GM21723 (cell line): ENCODE data around the gene CEP112.

Experiments
- ATAC-seq: cut with Tn5 transposase; IDR thresholded peaks from one replicate; pipeline ENCODE4 v1.9.1; 2021; ENCODE audit warnings: mild to moderate bottlenecking, moderate library complexity; ENCODE audit not compliant: unreplicated experiment

Gene CEP112

DNA sequence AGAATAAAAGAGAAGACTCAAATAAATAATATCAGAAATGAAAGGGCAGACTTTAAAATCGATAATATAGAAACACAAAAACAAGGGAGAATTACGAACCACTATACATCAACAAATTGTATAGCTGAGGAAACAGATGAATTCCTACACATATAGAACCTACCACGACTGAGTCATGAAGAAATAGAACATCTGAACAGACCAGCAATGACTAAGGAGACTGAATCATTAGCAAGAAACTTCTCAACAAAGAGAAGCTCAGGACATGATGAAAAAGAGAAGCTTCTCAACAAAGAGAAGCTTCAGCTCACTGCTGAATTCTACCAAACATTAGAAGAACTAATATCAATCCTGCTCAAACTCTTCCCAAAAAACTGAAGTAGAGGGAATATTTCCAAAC, 255.9 kb downstream of the CEP112 start:
- ATAC-seq: no peak

DNA sequence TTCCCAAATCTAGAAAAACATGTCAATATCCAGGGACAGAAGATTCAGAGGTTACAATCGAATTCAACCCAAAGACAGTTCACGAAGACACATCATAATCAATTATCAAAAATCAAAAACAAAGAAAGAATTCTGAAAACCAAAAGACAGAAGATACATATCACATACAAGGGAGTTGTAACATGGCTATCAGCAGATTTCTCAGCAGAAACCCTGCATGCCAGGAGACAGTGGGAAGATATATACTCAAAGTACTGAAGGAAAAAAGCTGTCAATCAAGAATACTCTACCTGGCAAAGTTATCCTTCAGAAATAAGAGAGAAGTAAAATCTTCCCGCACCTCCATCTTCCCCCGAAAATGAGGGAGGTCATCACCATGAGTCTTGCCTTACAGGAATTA, 258.6 kb downstream of the CEP112 start:
- no peak for ATAC-seq

DNA sequence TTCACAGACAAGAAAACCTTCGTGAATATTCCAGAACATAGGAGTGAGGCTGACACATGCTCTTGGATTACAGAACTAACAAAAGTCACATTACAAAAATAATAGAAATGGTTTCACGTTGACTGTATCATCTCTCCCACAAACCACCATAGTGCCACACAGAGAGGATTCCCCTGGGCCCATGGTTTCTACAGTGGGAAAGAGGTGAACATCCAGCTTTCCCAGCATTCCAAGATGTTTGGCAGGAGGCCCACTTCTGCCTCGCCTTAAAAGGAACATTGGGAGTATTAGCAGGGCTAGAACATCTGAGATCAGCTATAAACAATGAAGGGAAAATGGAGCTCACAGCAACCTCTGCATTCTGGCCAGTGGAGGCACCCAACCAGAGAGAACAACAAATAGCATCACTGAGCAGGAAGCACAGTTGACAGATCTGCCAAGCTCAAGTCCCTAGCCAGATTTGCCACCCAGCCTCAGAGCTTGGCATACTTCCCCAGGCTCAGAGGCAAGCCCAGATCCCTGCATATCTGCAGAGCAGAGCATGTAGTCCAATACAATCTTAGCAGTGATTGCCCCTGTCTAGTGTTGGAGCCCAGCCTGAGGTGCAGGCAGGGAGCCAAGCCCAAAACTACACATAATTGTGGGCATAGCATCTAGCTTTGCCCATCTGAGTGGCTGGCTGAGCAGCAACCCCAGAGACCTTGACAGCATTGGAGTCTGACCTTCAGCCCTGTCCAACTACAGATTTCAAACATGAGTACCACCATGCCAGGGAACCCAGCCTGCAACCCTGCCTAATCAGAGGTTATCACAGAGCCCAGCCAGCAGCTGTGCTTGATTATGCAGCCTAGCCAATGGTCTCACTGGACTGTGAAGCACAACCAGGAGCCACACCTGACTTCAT, 260.4 kb downstream of the CEP112 start:
- ATAC-seq: no peak

DNA sequence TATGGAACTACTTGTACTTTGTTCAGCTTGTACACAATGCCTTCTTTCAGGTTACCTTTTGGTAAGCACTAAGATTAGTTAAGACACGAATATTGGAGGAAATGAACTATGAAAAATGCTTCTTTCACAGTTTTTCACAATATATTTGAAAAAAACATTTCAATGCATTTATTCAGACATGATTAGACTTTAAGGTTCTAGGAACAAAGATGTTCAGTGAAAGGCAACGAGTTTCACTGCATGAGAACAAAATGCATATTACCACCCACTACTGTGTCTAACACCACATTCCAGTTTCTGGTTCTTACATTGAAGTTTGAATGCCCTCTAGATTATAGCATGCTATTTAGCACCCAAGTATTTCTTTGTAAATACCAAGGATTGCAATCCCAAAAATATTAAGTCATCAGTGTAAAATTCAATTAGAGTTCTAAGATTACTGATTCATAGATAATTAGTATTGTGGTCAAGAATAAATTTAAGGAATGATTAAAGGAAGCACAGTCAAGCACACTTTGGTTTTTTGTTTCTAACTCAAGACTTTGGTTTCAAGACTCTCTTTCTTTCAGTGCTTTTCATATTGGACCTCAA, 261.7 kb downstream of the CEP112 start:
- no peak for ATAC-seq

- ATAC-seq: no peak
These were observed 265.3 kb downstream of the CEP112 start for GRCh38 chr17:65926599-65926998.

DNA sequence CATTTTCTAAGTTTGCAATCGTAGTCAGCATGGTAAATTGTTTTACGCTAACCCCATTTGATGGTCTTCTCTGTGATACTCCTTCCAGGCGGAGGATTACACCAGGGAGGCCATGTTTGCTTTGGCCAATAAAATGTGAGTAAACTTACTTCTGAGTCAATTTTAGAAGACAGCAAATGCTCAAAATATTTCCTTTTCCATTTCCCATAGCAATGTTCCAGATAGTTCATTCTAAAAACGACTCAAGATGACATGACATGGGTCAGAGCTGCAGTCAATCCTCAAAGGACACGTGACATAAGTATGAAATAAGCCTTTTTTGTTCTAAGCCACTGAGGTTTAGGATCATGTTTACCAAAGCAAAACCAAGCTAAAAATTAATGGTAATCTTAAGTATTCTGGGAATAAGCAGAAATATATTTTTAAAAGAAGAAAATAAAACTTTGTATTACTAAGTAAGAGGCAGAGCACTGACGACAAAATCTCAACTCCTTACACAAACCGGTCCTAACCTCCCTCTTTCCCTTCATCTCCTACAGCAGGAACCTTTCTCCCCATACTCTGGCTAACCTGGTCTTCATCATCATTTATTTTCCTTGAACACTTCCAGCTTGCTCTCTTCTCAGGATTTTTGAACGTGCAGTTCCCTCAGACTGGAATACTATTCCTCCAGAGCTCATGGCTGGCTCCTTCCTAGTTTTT, 266.2 kb downstream of the CEP112 start:
- ATAC-seq: no peak

DNA sequence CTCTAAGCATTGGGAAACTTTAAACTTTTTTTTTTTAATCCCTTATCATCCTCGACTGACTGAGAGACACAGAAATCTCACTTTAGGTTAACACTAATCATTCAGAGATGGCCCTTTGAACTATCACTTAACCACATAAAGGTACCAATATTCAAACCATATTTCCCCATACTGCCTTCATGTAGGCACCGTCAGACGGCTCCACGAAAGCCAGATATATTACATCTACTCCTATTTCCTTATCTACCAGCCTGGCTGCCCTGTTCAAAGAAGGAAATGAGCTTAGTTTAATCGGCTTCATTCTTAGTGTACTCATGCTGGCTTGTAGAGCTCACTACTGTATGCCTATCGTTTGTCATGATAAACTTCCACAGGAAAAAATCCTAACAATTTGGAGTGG, 270.9 kb downstream of the CEP112 start:
- no peak for ATAC-seq

DNA sequence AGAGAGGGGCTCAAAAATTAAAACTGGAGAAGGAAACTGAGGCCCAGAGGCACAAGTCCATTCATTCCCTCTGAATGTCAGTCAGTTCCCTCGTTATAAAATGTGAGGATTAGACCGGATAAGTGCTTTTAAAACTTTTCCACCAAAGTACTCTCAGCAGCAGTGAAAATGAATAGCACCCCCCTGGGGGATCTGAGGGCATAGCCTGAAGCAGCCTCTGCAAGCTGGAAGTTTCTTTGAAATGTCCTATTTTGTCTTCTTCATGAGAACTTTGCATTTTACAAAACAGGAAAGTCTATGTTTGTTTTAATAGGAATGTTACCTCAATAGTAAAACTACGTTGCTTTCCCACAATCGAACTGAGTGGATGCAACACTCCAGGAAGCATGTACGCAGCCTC, 273.0 kb downstream of the CEP112 start:
- no peak for ATAC-seq

DNA sequence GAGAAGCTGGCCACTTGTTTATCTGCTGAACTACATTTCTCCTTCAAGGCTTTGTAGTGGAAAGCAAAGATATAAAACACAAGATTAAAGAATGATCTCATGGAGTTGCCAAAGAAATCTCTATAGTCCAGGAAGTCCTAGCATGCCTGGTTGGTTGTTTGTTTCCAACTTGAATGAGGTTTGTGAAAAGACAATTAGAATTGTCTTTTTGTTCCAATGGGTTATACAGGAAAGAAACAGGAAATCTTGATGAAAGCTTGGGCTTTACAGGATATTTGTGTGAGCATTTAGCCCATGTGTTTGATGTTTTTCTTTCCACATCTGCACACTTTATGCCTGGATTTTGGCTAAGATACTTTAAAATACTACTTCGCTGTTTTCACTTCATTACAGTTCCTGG, 273.4 kb downstream of the CEP112 start:
- no peak for ATAC-seq

DNA sequence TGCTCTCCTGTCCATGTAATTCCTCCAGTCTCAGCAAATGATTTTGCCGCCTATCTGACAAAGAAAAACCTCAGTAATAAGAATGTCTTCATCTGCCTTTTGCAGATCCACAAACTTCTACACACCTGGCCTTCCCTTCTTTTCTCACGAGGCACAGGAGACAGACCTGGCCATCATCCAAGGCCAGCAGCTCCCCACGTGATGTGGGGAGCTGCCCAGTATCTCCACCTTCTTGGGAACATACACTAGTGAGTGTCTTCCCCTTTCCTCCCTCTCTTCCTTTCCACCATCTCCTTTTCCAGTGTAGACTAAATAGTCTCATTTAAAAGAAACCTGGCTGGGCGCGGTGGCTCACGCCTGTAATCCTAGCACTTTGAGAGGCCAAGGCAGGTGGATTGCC, 274.4 kb downstream of the CEP112 start:
- no peak for ATAC-seq

DNA sequence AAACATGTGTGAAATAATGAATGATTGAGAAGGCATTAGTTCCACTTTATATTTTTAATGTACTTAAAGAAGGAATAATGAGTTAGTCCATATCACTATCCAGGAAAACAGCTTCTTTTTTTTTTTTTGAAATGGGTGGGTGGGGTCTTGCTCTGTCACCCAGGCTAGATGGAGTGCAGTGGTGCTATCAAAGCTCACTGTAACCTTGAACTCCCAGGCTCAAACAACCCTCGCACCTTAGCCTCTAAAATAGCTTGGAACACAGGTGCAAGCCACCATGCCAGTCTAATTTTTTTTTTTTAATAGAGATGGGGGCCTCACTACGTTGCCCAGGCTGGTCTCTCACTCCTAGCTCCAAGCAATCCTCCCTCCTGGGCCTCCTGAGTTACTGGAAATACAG, 275.5 kb downstream of the CEP112 start:
- no peak for ATAC-seq

DNA sequence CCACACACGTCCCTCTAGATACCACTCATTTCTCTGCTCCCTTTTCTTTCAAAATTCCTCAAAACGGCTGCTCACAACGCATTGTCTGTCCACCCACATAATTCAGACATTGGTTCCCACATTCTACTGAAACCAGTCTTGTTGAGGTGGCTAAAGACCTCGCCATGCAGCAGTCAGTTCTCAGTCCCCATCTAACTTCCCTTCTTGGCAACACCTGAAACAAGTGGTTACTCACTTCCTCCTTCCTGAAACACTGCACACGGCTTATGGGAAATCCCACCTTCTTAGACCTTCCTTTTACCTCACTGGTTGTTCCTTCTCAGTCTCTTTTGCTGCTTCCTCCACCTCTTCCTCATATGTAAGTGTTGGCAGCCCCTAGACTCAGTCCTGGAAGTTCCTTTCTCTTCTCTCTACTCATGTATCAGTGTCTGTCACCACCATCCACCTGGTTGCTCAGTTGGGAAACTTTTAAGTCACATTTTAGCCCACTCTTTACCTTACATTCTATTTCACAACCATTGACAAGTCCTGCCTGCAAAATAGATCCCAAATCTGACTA, 277.1 kb downstream of the CEP112 start:
- peak; percentile 99 for ATAC-seq

- no peak for ATAC-seq
These were observed 278.5 kb downstream of the CEP112 start for GRCh38 chr17:65913326-65913850.

DNA sequence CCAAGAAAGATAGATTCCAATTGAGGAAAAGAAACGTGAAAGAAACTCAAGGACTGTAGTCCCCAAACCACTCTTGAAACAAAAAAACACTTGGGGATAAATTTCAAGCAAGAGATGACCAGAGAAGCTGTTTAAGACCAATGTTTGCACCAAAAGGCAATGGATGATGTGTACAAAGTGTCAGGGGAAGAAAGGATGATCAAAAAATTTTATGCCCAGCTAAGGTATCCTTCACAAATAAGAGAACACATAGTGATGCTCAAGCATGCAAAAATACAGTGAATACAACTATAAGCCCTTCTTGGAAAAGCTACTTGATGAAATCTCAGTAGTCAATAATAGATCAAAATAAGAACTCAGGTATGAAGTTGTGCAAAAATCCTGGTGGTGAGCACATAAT, 281.1 kb downstream of the CEP112 start:
- ATAC-seq: no peak

- ATAC-seq: no peak
These were observed 289.0 kb downstream of the CEP112 start for GRCh38 chr17:65902831-65903522.

DNA sequence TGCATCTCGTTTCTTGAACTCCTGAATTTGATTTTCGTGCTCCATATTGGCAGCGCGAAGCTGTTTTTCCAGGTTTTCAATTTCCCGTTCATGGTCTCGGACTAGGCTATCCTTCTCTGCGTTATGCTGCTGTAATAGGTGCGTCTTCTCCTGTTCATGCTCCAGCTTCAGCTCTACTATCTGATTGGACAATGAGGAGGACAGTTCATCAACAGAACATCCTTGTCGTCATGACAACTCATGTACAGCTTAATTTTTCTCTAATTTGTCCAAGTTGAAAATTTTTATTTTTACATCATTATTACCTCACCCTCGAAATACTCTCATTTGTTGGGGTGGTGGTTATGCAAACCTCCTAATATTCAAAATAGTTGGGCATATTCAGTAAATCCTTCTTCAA, 289.8 kb downstream of the CEP112 start:
- no peak for ATAC-seq

DNA sequence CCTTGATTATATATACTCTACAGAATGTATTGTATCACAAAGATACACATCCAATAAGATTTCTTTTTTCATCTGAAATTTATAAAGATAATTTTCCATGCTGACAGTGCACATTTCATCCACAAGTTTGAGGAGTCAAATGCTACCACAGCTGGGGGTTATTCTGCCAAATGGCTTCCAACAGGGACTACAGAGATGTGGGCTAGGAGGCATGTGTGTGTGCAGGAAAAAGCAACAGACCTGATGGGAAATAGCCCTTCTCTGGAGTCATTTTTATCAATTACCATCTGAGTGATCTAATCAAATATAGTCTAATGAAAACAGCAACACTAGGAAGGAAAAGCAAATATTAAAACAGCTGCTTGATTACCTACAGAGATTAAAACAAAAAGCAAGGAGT, 290.5 kb downstream of the CEP112 start:
- ATAC-seq: no peak

- ATAC-seq: no peak
These were observed 291.7 kb downstream of the CEP112 start for GRCh38 chr17:65900216-65900615.

- no peak for ATAC-seq
These were observed 293.3 kb downstream of the CEP112 start for GRCh38 chr17:65898651-65899050.

GRCh38 chr17:65896889-65897288, 295.0 kb downstream of the CEP112 start:
- ATAC-seq: no peak

- ATAC-seq: no peak
These were observed 296.0 kb downstream of the CEP112 start for GRCh38 chr17:65895969-65896368.
